ENCODE results near the gene B3GNT2. TPM values are rescaled to one million over a fixed set of nuclear protein-coding genes. Genes with fewer than 3 reads are reported as not detected.
"Not testable (repeated sequence)": the region's sequence is repeated elsewhere in the genome, so short reads cannot be mapped to it uniquely, and the experiment has no call there.

B3GNT2 gene, protein sequence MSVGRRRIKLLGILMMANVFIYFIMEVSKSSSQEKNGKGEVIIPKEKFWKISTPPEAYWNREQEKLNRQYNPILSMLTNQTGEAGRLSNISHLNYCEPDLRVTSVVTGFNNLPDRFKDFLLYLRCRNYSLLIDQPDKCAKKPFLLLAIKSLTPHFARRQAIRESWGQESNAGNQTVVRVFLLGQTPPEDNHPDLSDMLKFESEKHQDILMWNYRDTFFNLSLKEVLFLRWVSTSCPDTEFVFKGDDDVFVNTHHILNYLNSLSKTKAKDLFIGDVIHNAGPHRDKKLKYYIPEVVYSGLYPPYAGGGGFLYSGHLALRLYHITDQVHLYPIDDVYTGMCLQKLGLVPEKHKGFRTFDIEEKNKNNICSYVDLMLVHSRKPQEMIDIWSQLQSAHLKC
- total RNA-seq = 17.8 and 21.2 TPM in 2 replicates
- 7.6 and 9.5 TPM in 2 replicates for polyA plus RNA-seq
- polyA plus RNA-seq (2011; cell fraction: cytosol; rRNA removed) = 9.8 and 10.0 TPM in 2 replicates
- 8.3 and 10.6 TPM in 2 replicates for polyA plus RNA-seq (2011; cell fraction: nucleus; rRNA removed)
- polyA plus RNA-seq (2012) = 12.5 and 13.6 TPM in 2 replicates
- 21.1 and 21.6 TPM in 2 replicates for polyA minus RNA-seq
- polyA minus RNA-seq (2011; cell fraction: cytosol; rRNA and poly(A)+ RNA removed) = 5.3 TPM
- 10.3 and 18.5 TPM in 2 replicates for polyA minus RNA-seq (2011; cell fraction: nucleus; rRNA and poly(A)+ RNA removed)
- percentile 83 among the genes with signal in this experiment for Bru-seq, nascent RNA
- percentile 67 among the genes with signal in this experiment for BruChase-seq, experiment 1, labeled RNA remaining after a 6-hour chase
- BruChase-seq, experiment 2, labeled RNA remaining after a 2-hour chase = percentile 81 among the genes with signal in this experiment
- long read RNA-seq, transcript B3GNT2-201 (2 exons, 2,763 nt) = major isoform, 75 of 76 reads
- long read RNA-seq, partial matches to known transcripts = 1 of 76 reads
- long read RNA-seq, other reads (novel, unspliced or antisense) = 0 of 76 reads

DNA sequence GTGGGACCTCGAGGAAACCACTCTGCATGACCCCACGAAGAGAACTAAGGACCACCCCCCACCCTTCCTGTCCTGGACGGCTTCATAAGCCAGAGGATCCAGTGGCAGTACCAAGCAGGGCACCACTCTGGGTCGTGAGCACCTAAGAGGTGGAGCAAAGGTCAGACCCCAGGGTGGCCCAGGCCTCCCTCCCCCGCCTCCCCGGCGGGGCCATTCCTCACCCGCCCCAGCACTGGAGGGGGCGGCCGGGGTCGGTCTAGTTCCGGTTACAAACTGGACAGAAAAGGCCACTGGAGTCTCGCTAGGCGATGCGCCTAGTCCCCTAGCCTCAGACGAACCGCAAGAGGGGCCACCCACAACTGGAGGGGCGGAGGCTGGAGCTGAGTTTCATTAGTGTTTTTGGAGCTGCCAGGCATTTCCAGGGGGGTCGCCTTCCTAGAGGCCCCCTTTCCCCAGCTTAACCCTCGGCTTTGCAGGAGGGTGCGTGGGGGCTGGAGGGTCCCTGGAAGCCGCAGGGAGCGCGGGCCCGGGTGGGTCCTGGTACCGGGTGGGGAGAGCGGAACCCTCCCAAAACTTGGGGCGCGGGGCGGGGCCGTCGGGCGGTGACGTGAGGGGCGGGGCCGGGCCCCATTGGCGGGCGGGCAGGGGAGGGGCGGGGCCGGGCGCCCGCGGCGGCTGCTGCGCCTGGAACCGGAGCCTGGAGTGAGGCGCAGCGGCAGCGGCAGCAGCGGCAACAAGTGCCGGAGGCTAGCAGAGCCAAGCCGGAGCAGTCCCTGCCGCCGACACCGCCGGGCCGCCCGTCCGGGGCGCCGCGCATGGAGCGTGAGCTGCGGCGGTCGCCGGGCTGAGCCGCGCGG, at the start of gene B3GNT2:
Gene B3GNT2, plus strand, starts transcription at position 695 of the 857 bp plus-strand sequence. CDS start 26,106 bp downstream, outside the sequence.
- ChIA-PET CTCF (interaction anchor here (1.4 to 2.9 kb wide), 3 partner anchors 144 to 216 kb away, joined by 4 to 10 read pairs (median 8); no protein-coding TSS in a partner anchor), POLR2A (interaction anchor here (1.0 kb wide), 1 partner anchor 110 kb away, joined by 3 read pairs; no protein-coding TSS in a partner anchor)
- Histone ChIP-seq H3K9ac (replicated peaks; ENCODE audit: extremely low read depth, insufficient read depth, low read length) (peak within 1 kb of the TSS; percentile 65), H3K27me3 (ENCODE audit: control insufficient read depth in 2 of 2, insufficient read depth in 2 of 2, low read length in 2 of 2) (peaks cover 0 to under 1% of the 10 kb centered on the region in 2 experiments), H3K36me3 (ENCODE audit: control insufficient read depth in 2 of 2, extremely low read depth in 1 of 2, insufficient read depth in 2 of 2, low read length in 2 of 2) (no peaks in the 10 kb centered on the region), H3K79me2 (ENCODE audit: control insufficient read depth, insufficient read depth, low read length) (peaks cover 29% of the 10 kb centered on the region), H4K20me1 (replicated peaks; ENCODE audit: control insufficient read depth, extremely low read depth, insufficient read depth, low read length) (peaks cover 2% of the 10 kb centered on the region), H3K4me2 (ENCODE audit: insufficient read depth, low read length) (peak within 1 kb of the TSS; percentile 88), H3K4me3 (replicated peaks in 1 of 3; ENCODE audit: insufficient read depth in 1 of 3, low read depth in 1 of 3, low read length in 3 of 3) (peak within 1 kb of the TSS; percentile 82 to 98 (median 98)), H3K9me3 (replicated peaks; ENCODE audit: control insufficient read depth, insufficient read depth, low read length) (no peaks in the 10 kb centered on the region), H3K27ac (ENCODE audit: insufficient read depth, low read depth, low read length) (peak within 1 kb of the TSS; percentile 45), H3K4me1 (ENCODE audit: control insufficient read depth, extremely low read depth, insufficient read depth, low read length) (peaks cover 13% of the 10 kb centered on the region), H3K9me1 (replicated peaks; ENCODE audit: control insufficient read depth, extremely low read depth, insufficient read depth, low read length) (no peaks in the 10 kb centered on the region), H2AFZ (ENCODE audit: low read depth, low read length) (peak within 1 kb of the TSS; percentile 99)
- intact Hi-C loops (cut with micrococcal nuclease) (loop anchor here (1.0 to 5.0 kb wide), 3 partner anchors 203 to 288 kb away; no protein-coding TSS in a partner anchor), dilution Hi-C loops (cut with MboI; ENCODE audit: extremely low pct_ligation_motif_present, low sequenced_read_pairs) (no loop called here)
- TF ChIP-seq MYC (IDR thresholded peaks at IDR 0.05; ENCODE audit: low read depth, low read length) (no peak), JUN (IDR thresholded peaks at IDR 0.05; ENCODE audit: borderline replicate concordance, insufficient read depth, insufficient read length, low read depth) (no peak), FOS (IDR thresholded peaks at IDR 0.05; ENCODE audit: borderline replicate concordance, insufficient read depth, low read length) (no peak), POLR2AphosphoS5 (IDR thresholded peaks at IDR 0.05; ENCODE audit: insufficient read depth, low read depth, low read length) (peak; percentile 91), GATA2 (IDR thresholded peaks at IDR 0.05; ENCODE audit: insufficient read depth, insufficient read length, low read depth, low read length) (no peak), EZH2 (IDR thresholded peaks at IDR 0.05; ENCODE audit: borderline replicate concordance, low read depth, low read length, severe bottlenecking) (no peak), POLR2A (IDR thresholded peaks at IDR 0.05; ENCODE audit: low read depth, low read length) (peak; percentile 82)
- TF ChIP-seq, protein P1, sequence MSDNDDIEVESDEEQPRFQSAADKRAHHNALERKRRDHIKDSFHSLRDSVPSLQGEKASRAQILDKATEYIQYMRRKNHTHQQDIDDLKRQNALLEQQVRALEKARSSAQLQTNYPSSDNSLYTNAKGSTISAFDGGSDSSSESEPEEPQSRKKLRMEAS (IDR thresholded peaks at IDR 0.05; ENCODE audit: insufficient read depth, insufficient read length) = no peak
- TF ChIP-seq, protein P2, sequence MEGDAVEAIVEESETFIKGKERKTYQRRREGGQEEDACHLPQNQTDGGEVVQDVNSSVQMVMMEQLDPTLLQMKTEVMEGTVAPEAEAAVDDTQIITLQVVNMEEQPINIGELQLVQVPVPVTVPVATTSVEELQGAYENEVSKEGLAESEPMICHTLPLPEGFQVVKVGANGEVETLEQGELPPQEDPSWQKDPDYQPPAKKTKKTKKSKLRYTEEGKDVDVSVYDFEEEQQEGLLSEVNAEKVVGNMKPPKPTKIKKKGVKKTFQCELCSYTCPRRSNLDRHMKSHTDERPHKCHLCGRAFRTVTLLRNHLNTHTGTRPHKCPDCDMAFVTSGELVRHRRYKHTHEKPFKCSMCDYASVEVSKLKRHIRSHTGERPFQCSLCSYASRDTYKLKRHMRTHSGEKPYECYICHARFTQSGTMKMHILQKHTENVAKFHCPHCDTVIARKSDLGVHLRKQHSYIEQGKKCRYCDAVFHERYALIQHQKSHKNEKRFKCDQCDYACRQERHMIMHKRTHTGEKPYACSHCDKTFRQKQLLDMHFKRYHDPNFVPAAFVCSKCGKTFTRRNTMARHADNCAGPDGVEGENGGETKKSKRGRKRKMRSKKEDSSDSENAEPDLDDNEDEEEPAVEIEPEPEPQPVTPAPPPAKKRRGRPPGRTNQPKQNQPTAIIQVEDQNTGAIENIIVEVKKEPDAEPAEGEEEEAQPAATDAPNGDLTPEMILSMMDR (IDR thresholded peaks at IDR 0.05; ENCODE audit: extremely low read depth in 1 of 2, insufficient read depth in 1 of 2, low read depth in 1 of 2, low read length in 2 of 2) = no peak
- DNase-seq (ENCODE audit: low read depth, low spot score) = peak; percentile 70
- BruUV-seq (replicated peaks) = TSS peak; percentile 45
- FAIRE-seq = peak; percentile 66

DNA sequence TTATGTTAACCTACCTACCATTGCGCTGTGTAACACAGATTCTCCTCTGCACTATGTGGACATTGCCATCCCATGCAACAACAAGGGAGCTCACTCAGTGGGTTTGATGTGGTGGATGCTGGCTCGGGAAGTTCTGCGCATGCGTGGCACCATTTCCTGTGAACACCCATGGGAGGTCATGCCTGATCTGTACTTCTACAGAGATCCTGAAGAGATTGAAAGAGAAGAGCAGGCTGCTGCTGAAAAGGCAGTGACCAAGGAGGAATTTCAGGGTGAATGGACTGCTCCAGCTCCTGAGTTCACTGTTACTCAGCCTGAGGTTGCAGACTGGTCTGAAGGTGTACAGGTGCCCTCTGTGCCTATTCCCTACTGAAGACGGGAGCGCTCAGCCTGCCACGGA, 49.1 kb upstream of the B3GNT2 start:
- H3K9me1 ChIP-seq (replicated peaks; ENCODE audit: control insufficient read depth, extremely low read depth, insufficient read depth, low read length); H3K9me3 ChIP-seq (replicated peaks; ENCODE audit: control insufficient read depth, insufficient read depth, low read length); H3K4me3 ChIP-seq (replicated peaks in 1 of 3; ENCODE audit: insufficient read depth in 1 of 3, low read depth in 1 of 3, low read length in 3 of 3); DNase-seq (ENCODE audit: low read depth, low spot score); intact Hi-C loops (cut with micrococcal nuclease); H2AFZ ChIP-seq (ENCODE audit: low read depth, low read length); dilution Hi-C loops (cut with MboI; ENCODE audit: extremely low pct_ligation_motif_present, low sequenced_read_pairs); H3K4me1 ChIP-seq (ENCODE audit: control insufficient read depth, extremely low read depth, insufficient read depth, low read length); H3K4me2 ChIP-seq (ENCODE audit: insufficient read depth, low read length); POLR2A ChIA-PET; CTCF ChIA-PET; H3K9ac ChIP-seq (replicated peaks; ENCODE audit: extremely low read depth, insufficient read depth, low read length); FAIRE-seq; H3K36me3 ChIP-seq (ENCODE audit: control insufficient read depth in 2 of 2, extremely low read depth in 1 of 2, insufficient read depth in 2 of 2, low read length in 2 of 2); BruUV-seq (replicated peaks); H3K79me2 ChIP-seq (ENCODE audit: control insufficient read depth, insufficient read depth, low read length); H4K20me1 ChIP-seq (replicated peaks; ENCODE audit: control insufficient read depth, extremely low read depth, insufficient read depth, low read length); H3K27ac ChIP-seq (ENCODE audit: insufficient read depth, low read depth, low read length); H3K27me3 ChIP-seq (ENCODE audit: control insufficient read depth in 2 of 2, insufficient read depth in 2 of 2, low read length in 2 of 2): not testable (repeated sequence)
